ENCODE measurements around the gene CLBA1.

DNA sequence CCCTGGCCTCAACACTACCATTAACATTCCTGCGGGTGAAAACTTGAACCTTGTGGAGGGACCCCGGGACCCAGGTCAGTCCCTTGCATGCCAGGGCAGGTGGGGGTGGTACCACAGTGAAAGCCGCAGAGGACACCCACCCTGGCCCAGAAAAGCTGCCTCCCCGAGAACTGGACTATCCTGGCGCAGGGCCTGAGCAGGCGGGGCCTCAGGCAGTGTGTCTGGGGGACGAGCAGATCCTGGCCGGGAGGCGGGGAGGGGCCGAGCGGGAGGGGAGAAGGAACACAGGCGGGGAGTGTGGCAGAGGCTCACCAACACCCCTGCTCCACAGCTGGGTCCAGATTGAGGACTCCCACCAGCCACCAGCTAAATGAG, 17.4 kb upstream of the CLBA1 start:
- TF ChIP-seq, protein P1, sequence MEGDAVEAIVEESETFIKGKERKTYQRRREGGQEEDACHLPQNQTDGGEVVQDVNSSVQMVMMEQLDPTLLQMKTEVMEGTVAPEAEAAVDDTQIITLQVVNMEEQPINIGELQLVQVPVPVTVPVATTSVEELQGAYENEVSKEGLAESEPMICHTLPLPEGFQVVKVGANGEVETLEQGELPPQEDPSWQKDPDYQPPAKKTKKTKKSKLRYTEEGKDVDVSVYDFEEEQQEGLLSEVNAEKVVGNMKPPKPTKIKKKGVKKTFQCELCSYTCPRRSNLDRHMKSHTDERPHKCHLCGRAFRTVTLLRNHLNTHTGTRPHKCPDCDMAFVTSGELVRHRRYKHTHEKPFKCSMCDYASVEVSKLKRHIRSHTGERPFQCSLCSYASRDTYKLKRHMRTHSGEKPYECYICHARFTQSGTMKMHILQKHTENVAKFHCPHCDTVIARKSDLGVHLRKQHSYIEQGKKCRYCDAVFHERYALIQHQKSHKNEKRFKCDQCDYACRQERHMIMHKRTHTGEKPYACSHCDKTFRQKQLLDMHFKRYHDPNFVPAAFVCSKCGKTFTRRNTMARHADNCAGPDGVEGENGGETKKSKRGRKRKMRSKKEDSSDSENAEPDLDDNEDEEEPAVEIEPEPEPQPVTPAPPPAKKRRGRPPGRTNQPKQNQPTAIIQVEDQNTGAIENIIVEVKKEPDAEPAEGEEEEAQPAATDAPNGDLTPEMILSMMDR (IDR thresholded peaks at IDR 0.05; ENCODE audit: low read depth, low read length) = no peak
- no peak for TF ChIP-seq EZH2phosphoT487 (IDR thresholded peaks at IDR 0.05; ENCODE audit: low read depth)
